HG02840 (cell line): Measurements from ENCODE around the gene KLC1.

Experiments used
- ATAC-seq: cut with Tn5 transposase; IDR thresholded peaks from one replicate; pipeline ENCODE4 v1.9.1; 2021; ENCODE audit warnings: mild to moderate bottlenecking, moderate library complexity, moderate number of reproducible peaks; ENCODE audit not compliant: unreplicated experiment, low FRiP score

The KLC1 gene

DNA sequence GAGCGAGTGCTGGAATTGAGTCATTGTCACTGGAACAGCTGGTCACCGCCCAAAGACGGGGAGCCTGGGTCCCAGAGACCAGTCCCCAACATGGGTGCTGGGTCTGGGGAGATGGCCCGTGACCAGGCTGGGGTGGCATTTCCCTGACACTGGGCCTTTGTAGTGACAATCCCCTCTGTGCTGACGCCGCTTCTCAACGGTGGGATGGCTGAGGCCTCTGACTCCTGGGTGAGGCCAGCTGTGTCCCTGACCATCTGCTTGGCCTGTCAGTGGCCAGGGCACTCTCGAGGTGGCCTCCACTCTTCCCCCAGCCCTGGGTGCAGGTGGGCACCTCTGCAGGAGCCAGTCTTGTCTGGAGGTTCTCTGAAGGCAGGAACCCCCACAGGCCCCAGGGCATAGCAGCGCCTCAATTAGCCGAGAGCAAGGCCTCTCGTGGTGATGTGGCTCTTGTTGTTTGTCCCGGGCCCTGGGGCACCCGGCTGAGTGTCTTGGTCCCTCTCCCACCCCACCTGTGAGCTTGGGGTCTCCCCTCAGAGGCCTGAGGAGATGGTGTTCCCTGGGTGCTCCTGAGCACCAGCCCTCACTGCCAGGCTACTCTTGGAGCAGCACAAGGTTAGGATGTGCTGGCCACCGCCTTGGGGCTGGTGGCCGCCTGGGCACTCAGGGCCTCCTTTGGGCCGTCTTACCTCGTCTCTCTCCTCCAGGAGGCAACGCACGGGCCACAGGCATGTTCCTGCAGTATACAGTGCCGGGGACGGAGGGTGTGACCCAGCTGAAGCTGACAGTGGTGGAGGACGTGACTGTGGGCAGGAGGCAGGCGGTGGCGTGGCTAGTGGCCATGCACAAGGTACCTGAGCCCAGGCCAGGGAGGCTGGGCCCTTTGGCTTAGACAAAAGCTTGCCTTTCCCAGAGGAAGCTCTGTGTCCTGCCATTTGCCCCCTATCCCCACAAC is 103.2 kb downstream of the KLC1 start:
- ATAC-seq, result no peak

DNA sequence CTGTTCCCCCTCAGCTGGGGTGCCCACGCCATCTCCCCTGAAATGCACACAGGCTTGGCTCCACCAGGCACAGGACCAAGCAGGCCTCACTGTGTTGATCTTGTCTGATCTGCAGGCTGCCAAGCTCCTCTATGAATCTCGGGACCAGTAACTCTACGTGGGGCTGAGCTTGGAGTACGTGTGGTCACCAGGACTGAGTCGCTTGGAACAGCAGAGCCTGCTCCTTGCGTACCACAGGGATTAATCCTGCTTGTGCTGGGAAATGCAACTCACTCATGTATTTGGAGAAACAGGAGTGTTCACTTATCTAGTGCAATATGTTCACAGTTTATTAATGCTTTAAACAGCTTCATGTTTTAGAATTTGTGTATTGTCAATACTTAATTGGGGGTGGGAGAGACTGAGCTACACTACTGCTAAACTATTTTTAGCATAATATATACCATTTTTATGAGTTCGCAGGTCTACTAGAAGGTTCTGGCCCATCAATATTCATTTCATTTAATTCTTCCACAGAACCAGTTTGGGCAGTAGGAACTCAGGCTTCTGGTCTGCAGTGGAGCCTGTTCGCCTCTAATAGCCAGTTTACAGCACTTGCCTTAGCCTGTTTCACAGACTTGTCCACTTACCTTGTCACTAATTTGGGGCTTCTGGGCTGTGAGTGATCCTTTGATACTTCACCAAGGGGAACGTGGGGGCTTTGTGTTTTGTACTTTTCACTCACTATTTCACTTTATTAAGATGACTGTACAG is 104.0 kb downstream of the KLC1 start:
- no peak for ATAC-seq

DNA sequence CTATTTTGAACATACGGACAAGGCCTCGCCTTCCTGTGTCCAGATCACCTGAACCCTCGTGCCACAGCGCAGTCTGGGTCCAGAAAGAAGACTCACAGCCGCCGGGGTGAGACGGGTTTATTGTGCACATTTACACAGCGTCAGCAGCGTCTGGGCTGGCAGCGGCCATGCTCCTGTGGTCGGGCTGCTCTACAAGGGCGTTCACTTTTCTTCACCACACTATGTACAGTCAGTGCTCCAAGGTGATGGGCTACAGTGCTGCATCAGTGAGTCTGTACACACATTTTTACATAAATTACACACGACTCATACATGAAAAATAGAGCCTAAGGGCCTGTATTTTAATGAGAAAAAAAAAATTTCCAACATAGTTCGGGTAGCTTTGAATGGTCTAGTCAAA is 104.6 kb downstream of the KLC1 start:
- no peak for ATAC-seq

DNA sequence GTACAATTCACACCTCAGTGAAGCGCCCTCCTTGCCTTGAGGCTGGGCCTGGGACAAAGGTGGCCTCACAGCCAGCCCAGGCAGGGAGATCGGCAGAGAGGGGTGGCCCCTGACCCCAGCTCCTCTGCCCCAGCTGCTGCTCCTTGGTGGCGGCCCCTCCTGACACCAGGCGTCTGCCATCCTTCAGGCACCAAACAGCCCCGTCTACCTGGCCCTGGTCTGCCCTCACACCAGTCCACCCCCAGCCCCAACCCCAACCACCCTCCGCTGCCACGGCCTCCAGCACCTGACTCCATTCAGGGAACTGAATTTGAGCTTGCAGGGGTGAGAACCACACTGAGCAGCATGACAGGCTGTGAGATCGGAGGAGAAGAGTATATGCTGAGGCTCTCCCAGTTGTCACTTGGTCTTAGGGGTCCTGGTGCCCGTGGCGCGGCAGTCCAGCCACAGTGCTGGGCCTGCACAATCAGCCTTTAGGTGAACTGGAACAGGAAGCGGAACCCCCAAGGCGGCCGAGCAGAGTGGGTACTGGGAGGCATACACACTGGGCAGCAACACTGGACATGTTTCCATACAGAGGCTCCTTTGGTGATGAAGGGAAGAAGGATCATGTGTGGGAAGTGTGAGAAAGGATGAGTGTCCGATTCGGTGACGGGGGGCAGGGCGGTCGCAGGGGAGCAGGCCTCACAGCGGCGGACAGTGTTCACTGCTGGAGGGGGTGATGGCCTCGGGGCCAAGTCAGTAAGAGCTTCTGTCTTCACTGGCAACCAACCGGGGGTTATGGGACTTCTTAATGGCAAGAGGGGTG is 105.3 kb downstream of the KLC1 start:
- no peak for ATAC-seq

DNA sequence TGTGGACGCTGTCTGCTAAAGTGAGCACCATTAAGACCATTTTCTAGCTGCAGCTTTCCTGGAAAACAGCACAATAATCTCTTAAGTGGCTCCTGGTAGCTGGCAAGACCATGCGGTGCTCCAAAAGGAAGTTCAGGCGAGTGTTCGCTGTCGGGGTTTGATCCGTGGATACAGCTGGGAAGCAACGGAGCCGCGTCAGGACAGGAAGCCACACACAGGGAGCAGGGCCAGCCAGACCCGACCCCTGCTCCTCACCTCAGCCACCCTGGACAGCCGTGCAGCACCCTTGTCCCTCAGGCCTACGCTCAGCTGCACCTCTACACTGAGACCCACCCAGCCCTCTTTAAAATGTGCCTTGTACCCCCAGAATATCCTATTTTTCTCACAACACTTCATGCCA is 106.0 kb downstream of the KLC1 start:
- no peak for ATAC-seq

DNA sequence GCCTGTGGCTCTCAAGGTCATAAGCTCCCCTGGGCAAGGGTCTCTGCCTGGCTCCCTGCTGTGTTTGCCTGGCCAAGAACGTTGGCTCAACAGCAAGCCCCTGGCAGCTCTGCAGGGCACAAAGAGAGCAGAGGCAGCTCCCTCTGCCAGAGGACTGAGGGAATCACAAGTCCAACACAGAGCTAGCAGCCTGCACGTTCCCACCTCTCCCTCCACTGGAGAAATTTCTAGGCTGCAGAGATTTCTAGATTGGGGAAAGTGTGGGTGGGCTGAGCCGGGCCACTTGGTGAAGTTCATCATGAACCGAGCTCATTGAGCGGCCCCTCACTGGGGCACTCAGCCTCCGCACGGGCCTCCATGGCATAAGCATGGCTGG is 106.4 kb downstream of the KLC1 start:
- ATAC-seq, result no peak

DNA sequence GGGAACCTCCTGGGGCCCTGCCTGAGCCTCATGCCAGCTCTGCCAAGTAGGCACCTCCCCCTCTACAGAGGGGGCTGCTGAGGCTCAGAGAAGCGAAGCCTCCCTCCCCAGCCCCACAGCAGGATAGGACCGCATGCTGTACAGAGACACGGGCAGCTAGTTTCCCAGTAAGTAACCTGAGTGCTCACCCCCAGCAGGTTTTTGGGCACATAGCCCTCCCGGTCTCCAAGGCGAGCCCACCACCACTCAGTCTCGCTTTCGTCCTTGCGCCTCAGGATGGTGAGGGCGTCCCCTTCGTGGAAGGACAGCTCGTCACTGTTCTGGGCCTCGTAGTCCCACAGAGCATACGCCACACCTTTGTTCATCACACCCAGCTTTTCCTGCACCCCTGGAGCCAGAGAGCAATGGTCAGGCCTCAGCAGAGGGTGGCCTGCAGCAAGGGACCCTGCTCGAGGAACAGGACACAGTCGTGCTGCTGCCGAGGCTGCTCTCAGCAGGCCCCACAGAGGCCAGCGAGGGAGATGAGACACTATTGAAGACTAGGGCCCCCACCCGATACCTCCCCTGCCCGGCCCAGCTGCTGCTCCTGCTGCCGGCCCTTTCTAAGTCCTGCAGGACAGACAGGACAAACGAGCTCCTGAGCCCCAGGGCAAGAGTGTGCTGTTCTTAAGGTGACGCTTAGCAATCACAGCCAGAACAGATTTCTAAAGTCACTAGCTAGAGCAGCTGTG is 107.0 kb downstream of the KLC1 start:
- no peak for ATAC-seq

DNA sequence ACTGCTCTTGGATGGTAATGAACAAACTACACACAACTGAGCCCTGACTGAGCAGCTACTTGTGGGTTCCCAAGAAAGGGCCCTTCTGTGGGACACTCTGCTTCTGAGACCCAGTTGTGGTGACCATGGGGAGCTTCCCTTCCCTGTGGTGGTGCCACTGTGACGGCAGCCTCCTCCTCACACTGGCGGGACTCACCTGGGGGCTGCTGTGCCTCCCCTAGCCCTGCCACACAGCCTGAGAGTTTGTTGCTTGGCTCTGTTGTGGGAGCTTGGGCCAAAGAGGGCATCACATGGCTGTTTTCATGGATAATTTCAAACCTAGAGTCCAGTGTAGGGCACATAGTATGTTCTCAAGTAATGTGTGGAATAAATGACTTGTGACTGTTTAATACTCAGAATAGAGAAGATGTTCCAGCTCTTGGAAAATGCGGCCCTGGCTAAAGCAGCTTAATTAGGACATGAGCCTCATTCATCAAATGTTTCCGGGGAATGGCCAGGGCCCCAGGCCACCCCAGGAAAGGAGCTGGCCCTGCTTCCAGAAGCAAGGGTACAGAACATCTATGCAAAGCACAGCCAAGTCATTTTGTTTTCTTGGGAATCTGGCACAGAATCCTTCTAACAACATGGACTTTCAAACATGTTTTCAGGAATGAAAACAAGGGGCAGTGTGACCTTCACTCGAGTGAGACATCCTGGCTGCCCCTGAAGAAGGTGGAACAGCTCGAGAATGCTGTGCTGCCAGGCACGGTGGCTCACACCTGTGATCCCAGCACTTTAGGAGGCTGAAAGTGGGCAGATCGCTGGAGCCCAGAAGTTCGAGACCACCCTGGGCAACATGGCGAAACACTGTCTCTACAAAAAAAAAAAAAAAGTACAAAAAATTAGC is 107.8 kb downstream of the KLC1 start:
- ATAC-seq, result no peak

DNA sequence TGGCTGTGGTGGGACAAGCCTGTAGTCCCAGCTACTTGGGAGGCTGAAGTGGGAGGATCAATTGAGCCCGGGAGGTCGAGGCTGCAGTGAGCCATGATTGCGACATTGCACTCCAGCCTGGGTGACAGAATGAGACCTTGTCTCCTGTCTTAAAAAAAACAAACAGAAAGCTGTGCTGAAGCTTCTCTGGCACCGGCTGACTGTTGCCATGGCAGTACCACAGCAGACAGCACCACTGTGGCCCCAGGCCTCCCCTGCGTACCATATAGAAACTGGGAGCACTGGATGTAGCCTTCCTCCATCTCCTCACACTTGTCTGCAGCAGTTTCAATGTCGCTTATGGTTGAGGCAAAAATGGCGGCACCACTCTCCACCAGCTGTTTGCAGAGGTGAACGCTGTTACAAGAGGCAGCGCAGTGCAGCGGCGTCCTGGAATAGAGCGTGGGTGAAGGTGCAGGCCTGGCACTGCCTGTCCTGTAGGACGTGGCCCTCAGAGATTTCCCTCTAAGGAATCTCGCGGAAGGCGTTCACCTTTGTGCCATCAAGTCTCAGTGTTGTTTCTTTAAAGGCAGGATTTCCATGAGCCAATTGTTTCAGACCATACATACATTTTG is 108.5 kb downstream of the KLC1 start:
- no peak for ATAC-seq

DNA sequence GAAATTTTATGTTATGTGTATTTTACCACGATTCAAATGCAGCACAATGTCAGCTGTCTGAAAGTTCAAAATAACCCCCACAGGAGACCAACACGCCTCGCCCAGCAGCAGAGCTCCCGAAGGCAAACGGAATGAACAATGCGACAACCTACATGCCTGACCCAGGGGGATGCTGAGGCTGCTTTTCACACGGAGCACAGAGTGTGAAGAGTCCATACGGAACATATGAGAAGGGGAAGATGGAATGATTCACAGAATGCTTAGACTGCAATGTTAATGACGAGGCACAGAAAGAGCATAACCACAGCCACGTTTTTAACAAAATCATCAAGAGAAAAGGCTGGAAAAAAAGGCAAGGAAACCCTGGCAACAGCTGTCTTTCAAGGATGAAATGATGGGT is 109.2 kb downstream of the KLC1 start:
- ATAC-seq, result no peak

DNA sequence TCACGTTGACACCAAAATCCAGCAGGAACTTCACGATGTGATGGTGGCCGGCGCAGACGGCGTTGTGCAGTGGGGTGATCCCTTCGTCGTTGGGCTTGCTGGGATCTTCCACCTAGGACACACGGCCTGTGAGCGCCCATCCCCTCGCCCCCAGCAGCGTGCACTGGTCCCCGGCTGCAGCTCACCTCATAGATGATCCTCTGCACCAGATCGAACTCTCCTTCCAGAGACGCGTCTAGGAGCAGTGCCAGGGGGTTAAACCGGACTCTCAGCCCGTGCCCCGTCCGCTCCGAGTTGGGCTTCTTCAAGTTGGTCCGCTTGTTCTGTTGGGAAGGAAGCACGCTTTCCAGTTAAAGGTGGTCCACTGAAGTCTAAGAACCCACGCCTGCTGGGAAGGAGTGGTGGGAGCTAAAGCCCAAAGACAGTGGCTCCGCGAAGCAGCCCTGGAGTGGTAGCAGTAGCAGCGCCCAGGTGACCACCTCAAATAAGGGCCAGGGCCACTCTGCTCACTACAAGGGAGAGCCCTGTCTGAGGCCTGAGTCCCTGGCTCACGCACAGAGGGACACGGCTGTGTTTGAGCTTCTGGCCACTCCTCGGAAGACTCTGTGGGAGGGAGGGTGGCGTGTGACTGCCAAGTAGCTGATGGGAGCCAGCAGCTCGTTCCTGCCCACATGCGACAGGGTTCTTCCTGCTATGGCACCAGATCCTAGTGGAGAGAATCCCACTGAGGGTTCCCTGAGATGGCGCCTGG is 109.9 kb downstream of the KLC1 start:
- no peak for ATAC-seq

DNA sequence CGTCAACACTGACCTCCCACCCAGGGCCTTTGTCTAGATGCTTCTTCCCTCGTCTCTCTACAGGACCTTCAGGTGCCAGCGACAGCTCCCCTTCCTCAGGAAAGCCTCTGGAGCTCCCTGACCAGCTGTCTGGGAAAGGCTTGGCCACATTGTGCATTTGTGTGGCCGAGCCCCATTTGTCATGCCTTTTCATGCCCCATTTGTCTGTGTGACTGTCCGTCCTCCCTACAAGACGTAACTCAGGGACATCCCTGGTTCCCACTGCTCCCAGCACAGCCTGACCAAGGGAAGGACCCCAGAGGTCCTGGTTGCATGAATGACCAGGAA is 110.4 kb downstream of the KLC1 start:
- ATAC-seq, result no peak

DNA sequence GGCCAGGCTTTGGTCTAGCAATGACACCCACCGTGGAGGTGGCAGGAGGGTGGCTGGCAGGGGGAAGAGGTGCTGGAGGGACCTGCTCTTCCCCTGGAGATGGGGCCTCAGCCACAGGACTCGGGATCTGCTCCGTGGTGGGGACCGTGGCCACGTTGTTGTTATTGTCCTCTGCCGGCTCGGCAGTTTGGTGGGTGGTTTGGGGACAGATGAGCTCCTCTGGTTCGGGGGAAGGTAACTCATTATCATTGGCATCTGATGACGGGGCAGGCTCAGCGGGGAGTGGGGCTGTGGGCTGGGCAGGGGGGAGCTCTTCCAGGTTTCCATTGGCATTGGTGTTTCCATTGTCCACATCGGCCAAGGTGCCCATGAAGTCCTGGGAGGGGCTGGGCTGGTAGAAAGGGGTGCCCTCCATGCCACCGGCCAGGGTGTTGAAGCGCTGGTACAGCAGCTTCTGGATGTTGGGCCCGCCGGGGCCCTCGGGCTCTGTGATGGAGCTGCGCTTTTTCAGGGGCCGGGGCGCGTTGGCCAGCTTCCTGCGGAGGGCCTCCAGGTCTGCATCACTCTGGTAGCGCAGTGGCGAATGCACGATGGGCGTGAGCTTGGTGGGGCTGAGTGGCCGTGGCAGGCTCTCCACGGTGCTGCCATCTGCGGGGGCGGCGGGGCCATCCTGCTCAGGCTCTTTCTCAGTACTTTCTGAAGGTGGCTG is 110.9 kb downstream of the KLC1 start:
- ATAC-seq, result no peak

DNA sequence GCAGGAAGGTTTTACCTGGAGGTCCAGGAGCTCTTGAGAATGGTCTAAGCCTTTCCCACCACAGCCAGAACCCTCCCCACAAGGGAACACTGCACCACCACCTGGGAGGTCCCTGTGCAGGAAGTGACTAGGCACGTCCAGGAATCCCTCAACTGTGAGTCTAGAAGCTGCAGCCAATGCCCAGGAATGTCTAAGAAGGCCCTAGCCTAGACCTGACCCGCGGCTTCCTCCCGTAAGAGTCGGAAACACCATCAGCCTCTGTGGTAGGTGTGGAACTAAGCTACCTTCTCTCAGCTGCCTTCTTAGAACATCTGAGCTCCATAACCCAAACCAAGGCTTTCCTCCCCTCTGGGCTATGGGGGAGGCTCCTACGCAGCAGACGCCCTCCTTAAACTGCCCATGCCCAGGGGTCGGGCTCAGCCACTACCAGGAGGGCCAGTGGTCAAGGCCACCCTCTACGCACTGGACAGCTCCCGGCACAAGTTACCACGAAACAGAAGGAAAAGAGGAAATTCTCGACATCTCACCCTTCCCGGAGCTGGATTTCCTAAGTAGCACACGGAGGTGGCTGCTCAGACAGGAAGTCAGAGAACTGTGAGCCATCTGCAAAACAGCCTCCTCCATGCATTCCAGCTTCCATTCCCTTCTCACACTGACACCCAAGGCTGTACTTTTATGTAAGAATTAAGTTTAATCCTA is 112.1 kb downstream of the KLC1 start:
- no peak for ATAC-seq

DNA sequence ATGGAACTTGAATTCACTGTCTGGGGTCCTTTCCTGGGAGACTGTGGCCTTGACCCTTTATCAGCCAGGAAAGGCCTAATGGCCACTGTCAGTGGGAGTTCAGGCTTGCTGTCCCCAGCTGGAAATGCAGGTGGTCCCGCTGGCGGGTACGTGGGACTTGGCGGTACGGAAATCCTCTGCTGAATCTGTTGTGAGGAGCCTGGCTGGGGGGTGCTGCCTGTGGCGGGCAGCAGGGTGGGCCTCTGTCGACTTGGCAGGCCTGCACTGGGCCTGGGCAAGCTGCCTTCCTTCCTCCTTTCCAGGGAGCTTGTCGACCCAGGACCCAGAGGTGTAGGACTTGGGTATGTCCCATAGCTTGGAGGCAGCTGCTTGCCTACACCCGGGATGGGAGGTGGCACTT is 112.9 kb downstream of the KLC1 start:
- no peak for ATAC-seq

DNA sequence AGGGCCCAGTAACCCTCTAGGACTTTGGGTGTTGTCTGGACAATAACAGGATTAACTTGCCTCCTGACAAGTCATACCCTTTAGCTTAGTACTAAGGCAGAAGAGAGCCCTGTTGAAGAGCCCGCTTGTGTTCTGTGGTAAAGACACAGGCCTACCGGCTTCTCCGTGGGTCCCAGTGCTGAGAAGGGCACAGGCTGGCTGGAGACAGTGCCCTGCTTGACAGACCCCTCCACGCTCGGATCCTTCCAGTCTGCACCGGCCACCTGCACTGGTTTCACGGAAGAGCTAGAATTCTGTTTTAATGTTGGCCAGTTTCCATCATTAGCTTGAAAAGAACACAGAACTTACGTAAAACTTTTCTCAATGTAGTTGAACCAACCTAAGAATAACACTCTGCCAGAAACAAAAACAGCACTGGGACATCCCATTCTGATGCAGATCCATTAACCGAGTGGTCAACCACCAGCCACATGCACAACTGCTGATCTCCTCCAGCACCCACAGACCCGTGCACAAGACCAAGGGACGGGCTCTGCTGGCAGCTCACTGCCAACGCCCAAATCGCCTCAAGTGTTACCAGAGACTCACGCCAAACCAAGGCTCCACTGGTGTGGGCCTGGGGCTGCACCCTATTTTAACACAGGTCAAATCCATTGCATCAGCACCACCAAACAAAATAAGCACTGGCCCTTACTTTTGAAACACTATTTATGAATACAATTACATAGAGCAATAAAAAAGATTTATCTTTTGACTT is 113.7 kb downstream of the KLC1 start:
- no peak for ATAC-seq
